D721Med (cell line): ENCODE data around the gene CELA3B.

Experiments used
- DNase-seq: peaks from one replicate; pipeline ENCODE4 v3.0.0; 2011; ENCODE audit warnings: low spot score; ENCODE audit not compliant: insufficient read length
- FAIRE-seq: peaks from 2 replicates; lab custom pipeline; 2011; peaks lifted over from hg19 to GRCh38; lab: Jason Lieb, UNC
- CTCF ChIP-seq: IDR thresholded peaks from 2 replicates; pipeline ENCODE4 v1.5.1; 2012; ENCODE audit warnings: mild to moderate bottlenecking, control low read depth; ENCODE audit not compliant: insufficient read depth; ENCODE audit errors: missing control alignments

The CELA3B gene

GRCh38 chr1:21946836-21947587 is 29.8 kb upstream of the CELA3B start:
- DNase-seq, result no peak
- no peak for TF ChIP-seq CTCF
- no peak for FAIRE-seq

GRCh38 chr1:21950734-21951133 is 26.1 kb upstream of the CELA3B start:
- TF ChIP-seq CTCF, result no peak

GRCh38 chr1:21951226-21951870 is 25.5 kb upstream of the CELA3B start:
- FAIRE-seq (no peak), DNase-seq (no peak)
- no peak for TF ChIP-seq CTCF

More at GRCh38 chr1:21950734-21951133, 26.1 kb upstream of the CELA3B start:
- DNase-seq (no peak), FAIRE-seq (no peak)

GRCh38 chr1:21952786-21953520 is 23.9 kb upstream of the CELA3B start:
- no peak for FAIRE-seq
- no peak for TF ChIP-seq CTCF
- no peak for DNase-seq

GRCh38 chr1:21955058-21955457 is 21.8 kb upstream of the CELA3B start:
- no peak for TF ChIP-seq CTCF
- FAIRE-seq, result no peak
- DNase-seq, result no peak

GRCh38 chr1:21955501-21956281 is 21.1 kb upstream of the CELA3B start:
- no peak for TF ChIP-seq CTCF
- DNase-seq (no peak), FAIRE-seq (no peak)
